NCI-H460 (cell line): ENCODE measurements around the gene PSKH1. TPM values are rescaled to one million over a fixed set of nuclear protein-coding genes. Genes with fewer than 3 reads are reported as not detected.
"Not testable (repeated sequence)": the region's sequence is repeated elsewhere in the genome, so short reads cannot be mapped to it uniquely, and the experiment has no call there.

Experiments
- DNase-seq: peaks from one replicate; pipeline ENCODE4 v3.0.0-alpha.2; 2016; ENCODE audit warnings: low read depth; ENCODE audit errors: extremely low read depth
- total RNA-seq: library from RNA; depleted of rRNA; stranded (reverse); fragments of >200 nt; shearing (Covaris generic); gene quantifications from 2 replicates; pipeline ENCODE4 v1.2.3, GENCODE V29; 2014

The PSKH1 gene
- total RNA-seq, 1 experiment from 2014 or later = 6.5 TPM

DNA sequence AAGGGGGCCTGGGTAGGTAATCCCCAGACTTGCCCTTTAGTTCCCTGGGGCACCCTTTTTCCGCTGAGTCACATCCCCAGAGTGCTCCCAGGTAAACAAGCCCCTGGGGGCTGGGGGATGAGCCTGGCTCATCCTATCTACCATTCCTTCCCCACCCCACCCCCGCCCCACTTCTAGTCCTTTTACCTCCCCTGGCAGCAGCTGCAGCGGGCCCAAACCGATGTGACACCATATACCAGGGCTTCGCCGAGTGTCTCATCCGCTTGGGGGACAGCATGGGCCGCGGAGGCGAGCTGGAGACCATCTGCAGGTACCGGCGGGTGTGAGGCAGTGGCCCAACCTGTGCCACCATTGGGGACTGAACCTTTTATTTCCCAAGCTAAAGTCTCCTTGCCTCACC lies 7.5 kb upstream of the PSKH1 start:
- DNase-seq = no peak

DNA sequence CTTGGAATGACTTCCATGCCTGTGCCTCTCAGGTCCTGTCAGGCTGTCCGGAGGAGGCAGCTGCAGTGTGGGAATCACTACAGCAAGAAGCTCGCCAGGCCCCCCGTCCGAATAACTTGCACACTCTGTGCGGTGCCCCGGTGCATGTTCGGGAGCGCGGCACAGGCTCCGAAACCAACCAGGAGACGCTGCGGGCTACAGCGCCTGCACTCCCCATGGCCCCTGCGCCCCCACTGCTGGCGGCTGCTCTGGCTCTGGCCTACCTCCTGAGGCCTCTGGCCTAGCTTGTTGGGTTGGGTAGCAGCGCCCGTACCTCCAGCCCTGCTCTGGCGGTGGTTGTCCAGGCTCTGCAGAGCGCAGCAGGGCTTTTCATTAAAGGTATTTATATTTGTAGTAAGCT lies 7.1 kb upstream of the PSKH1 start:
- DNase-seq = no peak

DNA sequence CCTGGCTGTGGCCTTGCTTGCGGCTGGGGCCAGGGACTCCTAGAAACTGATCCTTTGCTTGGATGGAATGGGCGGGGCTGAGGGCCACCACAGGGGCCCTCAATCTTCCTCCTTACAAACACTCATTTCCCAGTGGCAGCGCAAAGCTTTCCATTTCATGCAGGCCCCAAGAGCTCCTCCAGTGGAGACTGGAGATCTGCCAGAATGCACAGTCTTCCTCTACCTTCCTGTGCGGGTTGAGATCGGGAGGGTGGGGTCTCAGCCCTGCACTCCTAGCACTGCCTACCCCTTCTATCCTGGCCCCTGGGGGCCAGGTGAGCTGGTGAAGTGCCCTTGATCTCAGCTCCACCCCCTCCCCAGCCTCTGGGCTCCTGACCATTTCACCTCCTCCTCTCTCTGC lies 6.7 kb upstream of the PSKH1 start:
- DNase-seq = no peak

DNA sequence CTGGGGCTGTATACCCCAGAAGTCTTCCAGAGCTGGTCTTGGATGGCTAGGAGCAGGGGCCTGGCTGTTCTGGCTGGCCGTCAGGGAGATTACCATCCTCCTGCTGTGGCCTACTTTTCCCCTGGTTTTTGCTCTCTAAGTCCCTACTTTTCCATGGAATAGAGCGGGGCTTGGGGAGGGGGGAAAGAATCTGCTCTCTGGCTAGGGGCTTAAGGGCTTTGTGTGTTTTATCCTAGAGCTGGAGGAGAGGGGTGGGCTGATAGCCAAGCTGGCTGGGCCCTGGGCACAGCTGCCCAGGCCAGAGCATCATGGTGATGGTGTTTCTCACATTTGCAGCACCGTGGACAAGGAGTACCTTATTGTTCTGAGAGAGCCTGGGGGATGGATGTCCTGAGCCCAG lies 4.7 kb upstream of the PSKH1 start:
- no peak for DNase-seq

DNA sequence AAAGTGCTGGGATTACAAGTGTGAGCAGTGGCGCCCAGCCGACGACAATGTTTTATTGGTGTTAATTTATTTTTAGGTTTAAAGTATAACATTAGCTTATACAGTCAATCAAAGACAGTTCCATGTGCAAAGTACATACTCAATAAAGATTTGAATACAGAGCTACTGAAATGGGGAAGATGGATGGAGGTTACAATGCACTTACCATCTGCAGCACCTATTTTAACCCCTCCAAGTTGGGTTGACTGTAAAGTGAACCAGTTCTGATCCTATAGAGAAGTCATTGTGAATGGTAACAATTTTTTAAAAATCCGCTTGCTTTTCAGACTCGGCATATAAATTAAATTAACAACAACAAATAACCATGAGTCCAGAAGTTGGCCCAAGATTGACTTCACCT lies 679 bp upstream of the PSKH1 start:
- no peak for DNase-seq

DNA sequence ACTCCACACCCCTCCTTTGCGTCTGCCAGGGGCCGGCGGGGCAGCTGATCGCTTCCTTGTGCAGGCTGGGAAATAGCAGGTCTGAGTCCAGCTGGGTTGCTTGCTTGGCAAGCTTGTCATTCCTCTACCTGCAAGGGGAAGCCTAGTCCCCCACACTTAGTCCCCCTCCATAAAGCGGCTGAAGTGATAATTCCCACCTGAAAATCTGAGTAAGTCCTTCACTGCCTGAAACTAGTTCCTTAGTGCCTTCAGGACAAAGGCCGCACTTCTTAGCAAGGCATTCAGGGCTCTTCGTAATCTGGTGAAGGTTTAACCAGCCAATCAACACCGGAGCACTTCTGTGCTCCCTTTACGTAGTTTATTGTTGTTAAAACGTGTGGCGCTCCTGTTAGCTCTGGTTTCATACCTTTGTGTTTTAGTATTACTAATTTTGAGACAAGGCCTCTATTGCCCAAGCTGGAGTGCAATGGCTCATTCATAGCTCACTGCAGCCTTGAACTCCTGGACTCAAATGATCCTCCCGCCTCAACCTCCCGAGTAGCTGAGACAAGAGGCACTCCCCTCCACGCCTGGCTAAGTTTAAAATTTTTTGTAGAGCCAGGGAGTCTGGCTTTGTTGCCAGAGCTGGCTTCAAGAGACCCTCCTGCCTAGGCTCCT lies 817 bp downstream of the PSKH1 start:
- DNase-seq = no peak

DNA sequence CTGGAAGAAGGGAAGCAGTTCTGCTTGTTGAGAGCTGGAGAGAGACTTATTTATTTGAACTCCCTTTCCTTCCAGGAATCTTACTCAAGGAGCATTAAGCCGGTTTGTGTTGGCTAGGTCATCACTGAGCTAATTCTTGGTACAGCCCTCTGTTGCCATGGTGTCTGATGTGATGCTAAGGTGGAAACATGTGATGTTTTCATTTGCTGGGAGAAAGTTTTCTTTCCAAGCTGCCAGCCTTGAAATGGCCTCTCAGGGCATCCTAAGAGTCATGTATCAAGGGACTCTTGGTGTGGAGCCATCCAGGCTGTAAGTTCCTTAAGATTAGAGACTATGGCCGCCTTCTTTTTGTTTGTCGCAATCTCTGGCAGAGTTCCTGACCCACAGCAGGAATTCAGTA lies 4.2 kb downstream of the PSKH1 start:
- DNase-seq = no peak

DNA sequence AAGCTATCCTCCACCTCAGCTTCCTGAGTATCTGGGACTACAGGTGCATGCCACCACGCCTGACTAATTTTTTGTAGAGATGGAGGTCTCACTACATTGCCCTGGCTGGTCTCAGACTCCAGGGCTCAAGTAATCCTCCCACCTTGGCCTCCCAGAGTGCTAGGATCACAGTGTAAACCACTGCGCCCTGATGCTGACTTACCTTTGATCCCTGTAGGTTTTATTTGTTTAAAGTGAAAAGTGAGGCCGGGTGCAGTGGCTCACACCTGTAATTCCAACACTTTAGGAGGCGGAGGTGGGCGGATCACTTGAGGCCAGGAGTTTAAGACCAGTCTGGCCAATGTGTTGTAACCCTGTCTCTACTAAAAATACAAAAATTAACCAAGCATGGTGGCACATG lies 8.7 kb downstream of the PSKH1 start:
- no peak for DNase-seq

DNA sequence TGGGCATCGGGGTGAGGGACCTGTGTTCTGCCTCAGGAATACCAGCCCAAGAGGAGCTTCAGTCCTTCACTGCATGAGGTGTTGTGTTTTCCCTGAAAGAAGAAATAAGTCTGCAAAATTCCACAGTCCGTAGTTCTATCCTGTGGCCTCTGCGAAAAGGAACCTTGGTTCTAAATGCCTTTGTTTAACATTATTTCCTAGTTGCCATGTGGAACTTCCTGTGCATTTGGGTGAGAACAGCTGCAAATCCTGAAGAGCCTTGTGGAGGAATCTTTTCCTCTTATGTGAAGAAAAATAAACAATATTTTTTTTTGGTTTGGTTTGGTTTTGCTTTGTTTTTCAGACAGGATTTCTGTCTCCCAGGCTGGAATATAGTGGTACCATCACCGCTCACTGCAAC lies 9.8 kb downstream of the PSKH1 start:
- no peak for DNase-seq

DNA sequence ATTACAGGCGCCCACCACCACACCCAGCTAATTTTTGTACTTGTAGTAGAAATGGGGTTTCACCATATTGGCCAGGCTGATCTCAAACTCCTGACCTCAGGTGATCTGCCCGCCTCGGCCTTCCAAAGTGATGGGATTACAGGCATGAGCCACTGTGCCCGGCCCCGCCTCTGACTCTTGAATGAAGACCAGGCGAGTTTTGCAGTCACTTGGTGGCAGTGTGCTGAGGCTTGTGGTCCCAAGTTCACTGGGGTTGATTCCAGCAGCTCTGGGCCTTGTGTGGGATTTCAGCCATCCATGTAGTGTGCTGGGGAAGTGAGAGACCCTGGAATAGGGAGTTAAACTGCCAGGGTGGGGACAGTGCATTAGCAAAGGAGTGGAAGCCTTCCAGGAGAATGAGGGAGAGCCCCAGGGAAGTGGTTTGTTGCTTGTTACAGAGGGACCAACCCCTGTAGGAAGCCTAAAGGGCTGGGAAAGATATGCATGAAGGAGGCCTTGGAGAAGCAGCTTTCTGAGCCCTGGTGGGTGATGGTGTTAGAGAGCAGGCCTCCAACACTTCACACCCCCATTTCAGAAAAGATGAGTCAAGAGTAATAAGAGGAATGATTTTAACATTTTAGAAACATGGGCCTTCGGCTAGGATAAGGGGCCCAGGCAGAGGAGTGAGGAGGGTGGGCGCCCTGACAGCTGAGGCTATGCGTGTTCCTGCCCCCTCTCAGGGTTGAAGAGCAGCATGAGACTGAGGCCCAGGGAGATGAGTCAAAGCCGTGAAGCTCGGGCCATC lies 14.5 kb downstream of the PSKH1 start:
- no peak for DNase-seq

DNA sequence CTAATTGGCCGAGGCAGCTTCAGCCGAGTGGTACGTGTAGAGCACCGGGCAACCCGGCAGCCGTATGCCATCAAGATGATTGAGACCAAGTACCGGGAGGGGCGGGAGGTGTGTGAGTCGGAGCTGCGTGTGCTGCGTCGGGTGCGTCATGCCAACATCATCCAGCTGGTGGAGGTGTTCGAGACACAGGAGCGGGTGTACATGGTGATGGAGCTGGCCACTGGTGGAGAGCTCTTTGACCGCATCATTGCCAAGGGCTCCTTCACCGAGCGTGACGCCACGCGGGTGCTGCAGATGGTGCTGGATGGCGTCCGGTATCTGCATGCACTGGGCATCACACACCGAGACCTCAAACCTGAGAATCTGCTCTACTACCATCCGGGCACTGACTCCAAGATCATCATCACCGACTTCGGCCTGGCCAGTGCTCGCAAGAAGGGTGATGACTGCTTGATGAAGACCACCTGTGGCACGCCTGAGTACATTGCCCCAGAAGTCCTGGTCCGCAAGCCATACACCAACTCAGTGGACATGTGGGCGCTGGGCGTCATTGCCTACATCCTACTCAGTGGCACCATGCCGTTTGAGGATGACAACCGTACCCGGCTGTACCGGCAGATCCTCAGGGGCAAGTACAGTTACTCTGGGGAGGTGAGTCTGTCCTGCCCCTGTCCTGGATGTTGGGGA lies 16.1 kb downstream of the PSKH1 start:
- no peak for DNase-seq

DNA sequence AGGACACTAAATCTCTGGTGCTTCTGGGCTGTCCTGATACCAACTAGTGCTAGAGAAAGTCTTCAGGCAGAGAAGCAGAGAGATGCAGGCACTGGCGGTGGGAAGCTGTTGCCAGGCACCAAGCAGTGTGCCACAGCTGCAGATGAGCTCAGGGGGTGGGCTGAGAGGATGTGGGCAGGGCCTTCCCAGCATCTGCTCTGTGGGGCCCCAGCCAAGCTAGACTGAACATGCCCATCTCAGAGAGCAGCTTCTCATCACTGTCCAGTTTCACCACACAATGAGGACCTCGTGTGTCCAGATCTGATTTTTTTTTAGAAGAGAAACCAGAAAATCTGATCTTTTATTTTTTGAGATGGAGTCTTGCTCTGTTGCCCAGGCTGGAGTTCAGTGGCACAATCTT lies 17.1 kb downstream of the PSKH1 start:
- no peak for DNase-seq

DNA sequence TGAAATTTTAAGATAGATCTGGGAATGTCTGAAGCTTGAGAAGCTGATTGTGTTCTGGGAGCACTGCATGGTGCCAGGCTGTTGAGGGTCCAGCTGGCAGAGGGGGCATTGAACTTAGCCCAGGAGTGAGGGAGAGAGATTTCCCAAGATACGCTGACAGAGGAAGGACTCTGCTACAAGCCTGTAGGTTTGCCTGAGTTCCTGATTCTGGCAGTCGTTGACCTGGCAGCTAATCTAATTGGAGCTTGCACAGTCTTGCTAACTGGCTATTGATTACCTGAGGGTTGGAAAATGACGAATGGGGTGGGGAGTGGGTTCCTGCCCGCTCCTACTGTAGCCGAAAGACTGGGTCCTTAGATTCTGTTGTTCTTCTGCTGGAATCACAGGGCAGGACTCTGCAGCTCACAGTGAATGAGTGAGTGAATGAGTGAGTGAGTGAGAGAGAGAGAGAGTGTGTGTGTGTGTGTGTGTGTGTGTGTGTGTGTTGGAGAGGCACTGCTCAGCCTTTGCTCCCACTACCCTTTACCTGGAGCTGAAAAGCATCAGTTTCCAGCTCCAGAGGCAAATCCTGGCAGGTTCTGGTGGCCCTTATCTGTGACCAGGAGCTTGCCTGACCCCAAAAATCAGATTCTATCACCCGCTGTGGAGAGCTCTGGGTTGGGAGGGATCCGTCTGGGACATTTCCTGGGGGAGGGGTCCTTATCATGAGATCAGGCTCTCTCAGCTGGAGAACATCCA lies 21.9 kb downstream of the PSKH1 start:
- no peak for DNase-seq

DNA sequence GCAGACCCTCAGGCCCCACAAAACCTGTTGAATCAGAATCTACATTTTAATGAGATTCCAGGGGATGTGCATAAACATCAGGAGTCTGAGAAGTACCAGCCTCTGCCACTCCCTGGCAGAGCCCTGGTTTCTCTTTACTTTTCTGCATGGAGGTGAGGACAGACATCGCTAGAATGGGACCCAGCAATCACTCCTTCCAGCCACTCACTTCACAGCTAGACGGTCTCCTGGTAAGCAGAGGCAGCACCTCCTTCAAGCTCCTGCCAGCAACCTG lies 22.4 kb downstream of the PSKH1 start:
- DNase-seq = not testable (repeated sequence)

DNA sequence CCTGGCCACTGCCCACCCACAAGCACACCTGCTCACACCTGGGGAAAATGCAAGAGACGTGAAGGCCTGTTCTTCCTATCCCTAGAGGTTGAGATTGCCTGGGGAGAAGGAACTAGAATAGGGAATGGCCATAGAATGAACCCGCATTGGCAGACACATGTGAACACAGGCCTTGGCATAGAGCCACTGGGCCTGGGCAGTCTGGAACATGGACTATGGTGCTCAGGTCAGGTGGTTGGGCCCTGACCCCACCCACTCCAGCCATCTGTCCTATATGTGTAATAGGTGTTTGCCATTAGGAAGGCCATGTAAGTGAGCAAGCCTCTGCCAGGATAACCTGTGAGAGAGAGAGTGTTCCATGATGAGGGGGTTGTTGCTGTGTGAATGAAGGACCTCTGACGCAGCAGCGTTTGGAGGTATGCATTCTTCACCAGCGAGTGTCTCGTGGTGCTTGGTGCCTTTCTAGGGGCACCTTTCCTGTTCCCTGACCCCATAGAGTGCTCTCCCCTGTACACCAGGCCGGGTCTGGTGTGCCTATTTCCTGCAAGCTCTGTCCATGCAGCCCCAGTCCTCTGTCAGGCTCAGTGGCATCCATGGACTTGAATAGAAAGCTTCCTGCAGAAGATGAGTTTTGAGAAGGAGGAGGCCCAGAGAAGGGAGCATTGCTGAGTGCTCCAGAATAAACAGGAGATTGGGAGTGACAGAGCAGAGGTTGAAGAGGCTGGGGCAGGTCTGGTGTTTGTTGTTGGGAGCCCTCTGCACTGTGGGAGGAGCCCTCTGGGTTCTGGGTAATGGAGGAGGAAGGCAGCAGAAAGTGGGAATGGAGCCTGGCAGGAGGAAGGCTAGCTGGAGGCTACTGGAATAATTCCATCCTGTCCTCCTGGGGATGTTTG lies 23.0 kb downstream of the PSKH1 start:
- DNase-seq = no peak

DNA sequence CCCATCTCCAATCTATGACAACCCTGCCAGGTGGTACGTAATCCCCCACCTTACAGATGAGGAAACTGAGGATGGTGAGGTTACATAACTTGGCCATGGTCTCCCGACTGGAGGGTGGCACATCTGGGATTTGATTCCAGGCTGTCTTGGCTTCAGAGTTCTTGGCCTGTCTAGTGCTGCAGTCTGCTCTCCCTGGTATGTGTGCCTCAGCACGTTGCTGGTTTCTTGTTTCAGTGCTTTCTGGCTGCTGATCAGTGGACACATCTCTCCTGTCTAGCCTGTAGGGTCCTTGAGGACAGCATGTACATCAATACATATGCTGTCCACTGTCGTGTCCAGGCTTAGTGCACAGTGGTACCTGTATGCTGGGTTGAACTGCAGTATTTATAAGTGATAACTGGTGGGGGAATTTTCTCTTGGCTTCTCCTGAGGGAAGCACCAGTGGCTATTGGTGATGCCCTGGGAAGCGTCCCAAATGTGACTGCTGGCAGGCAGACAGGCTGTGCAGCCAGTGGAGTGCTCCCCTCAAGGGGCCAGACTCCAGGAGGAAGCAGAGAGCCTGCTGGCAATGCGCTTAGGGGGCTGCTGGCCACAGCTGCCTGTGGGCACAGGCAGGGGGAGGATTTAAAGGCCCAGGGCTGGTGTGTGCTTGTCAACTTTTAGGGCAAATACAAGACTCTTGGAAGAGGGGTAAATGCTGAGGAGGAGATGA lies 24.2 kb downstream of the PSKH1 start:
- DNase-seq = no peak

DNA sequence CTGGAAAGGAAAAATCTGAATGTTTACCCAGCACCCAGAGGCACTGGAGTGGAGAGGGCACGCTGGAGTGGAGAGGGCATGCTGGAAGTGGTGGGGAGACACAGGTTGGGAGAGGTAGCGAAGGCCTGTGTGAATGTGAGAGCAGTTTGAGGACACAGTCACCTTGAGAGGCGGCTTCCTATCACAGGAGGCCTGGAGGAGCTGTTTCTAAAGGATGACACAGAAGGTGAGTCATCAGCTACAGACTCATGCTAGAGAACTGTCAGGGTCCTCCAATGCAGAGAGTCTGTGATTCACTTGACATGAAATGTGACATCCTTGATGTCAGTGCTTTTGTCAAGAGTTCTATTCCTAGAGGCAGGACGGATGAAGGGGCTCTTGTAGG lies 24.8 kb downstream of the PSKH1 start:
- DNase-seq = peak; percentile 61

DNA sequence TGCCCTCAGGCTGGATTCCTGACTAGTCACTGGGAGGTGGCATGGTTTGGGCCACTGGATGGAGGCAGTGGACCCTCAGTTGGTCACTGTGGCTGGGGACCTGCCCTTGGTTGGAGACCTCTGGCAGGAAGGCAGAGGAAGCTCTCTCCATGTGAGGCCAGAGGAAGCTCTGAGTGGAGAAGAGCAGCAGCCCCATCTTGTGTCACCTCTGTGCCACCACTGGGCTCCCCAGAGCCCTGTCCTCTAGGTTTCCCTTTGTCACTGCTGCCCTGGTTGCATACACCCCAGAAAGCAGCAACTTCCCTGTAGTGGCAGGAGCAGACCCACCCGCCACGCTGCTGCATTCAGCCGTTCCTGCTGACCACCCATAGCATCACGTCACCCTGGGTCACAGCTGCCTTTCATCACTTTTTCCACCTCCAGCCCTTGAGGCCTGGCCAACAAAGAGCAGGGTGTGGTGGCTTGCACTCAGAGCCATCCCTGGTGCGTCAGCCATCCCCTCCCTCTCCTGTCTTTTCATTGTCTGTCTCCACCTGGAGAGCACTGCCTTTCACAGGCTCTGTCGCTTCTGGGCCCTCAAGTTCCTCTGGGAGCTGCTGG lies 26.7 kb downstream of the PSKH1 start:
- DNase-seq = no peak

DNA sequence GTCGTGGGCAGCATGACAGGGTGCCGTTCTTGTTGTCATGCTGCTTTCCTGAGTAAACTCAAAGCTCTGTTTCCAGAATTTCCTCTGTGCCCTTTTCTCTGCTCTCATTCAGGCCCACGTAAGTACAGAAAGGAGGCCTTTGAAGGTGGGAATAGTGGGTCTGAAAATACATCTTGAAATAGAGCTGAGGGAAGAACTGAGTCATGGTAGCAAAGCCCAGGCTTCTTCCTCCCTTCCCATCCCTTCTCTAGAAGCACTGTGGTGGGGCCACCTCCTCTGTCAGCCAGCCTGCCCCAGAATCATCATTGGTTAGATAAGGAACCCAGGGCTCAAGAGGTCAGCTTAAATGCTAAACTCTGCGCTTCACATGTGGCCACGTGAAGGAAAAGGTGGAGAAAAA lies 29.2 kb downstream of the PSKH1 start:
- DNase-seq = no peak

DNA sequence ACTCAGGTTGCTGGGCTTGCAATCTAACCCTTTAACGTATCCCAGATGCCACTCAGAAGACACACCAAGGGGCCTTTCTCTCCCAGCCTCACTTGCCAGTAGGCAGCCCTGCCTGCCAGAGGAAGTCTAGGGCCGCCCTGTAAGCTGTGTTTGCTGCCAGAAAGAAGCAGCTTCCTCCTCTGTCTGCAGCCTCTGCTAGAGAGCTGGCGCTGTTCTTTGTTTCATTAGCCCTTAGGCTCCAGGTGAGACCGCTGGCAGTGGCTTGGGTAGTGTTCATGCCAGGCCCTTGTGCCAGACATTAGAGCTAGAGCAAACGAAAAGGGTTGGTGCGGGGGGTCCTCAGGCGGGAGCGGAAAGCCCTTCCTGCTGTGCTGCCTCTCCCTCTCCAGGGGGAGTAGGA lies 29.7 kb downstream of the PSKH1 start:
- DNase-seq = no peak
